Testis (tissue), 2 donors: ENCODE data around the gene MYO15A.

ENCODE experiments used
- CTCF ChIP-seq, 3 experiments: fragments of 450-650 bp in 2 of 3; fragments of 200-600 bp in 1 of 3; sonication (generic) in 1 of 3; IDR thresholded peaks; one replicate each; pipeline ENCODE4 v1.5.1; 2016 to 2019; ENCODE audit warnings: antibody characterized with exemption in 3 of 3, mild to moderate bottlenecking in 2 of 3, moderate library complexity in 1 of 3
- POLR2A ChIP-seq: fragments of 450-650 bp; IDR thresholded peaks from one replicate; pipeline ENCODE4 v1.6.1; 2017; ENCODE audit warnings: antibody characterized with exemption, mild to moderate bottlenecking, moderate library complexity

- TF ChIP-seq CTCF (IDR thresholded peaks at IDR 0.05), result no peak
- no peak for TF ChIP-seq POLR2A
These were observed 120.7 kb downstream of the MYO15A start for GRCh38 chr17:18229254-18229653.
